ENCODE measurements around the gene FGGY.
"Not testable (repeated sequence)": the region's sequence is repeated elsewhere in the genome, so short reads cannot be mapped to it uniquely, and the experiment has no call there.

Gene FGGY

GRCh38 chr1:59522925-59523505 is 226.1 kb downstream of the FGGY start:
- DNase-seq, result no peak

- DNase-seq, result no peak
Observed at GRCh38 chr1:59523745-59524450, 227.0 kb downstream of the FGGY start.

GRCh38 chr1:59526240-59526639 is 229.3 kb downstream of the FGGY start:
- no peak for DNase-seq

- DNase-seq, result no peak
Observed at GRCh38 chr1:59528471-59528870, 231.6 kb downstream of the FGGY start.

GRCh38 chr1:59528900-59529299 is 232.0 kb downstream of the FGGY start:
- DNase-seq, result no peak

GRCh38 chr1:59530119-59530518 is 233.2 kb downstream of the FGGY start:
- no peak for DNase-seq

GRCh38 chr1:59532102-59532501 is 235.2 kb downstream of the FGGY start:
- DNase-seq, result no peak

- not testable (repeated sequence) for DNase-seq
Observed at GRCh38 chr1:59538476-59538875, 241.6 kb downstream of the FGGY start.

- no peak for DNase-seq
Observed at GRCh38 chr1:59539961-59540681, 243.2 kb downstream of the FGGY start.

GRCh38 chr1:59541161-59541560 is 244.3 kb downstream of the FGGY start:
- no peak for DNase-seq

- DNase-seq, result no peak
Observed at GRCh38 chr1:59541891-59542290, 245.0 kb downstream of the FGGY start.

GRCh38 chr1:59543211-59543668 is 246.3 kb downstream of the FGGY start:
- no peak for DNase-seq

- DNase-seq, result no peak
Observed at GRCh38 chr1:59544615-59545293, 247.9 kb downstream of the FGGY start.

- DNase-seq, result no peak
Observed at GRCh38 chr1:59545830-59546229, 248.9 kb downstream of the FGGY start.

- DNase-seq, result no peak
Observed at GRCh38 chr1:59549066-59549837, 252.4 kb downstream of the FGGY start.

- no peak for DNase-seq
Observed at GRCh38 chr1:59549903-59550302, 253.0 kb downstream of the FGGY start.

GRCh38 chr1:59552007-59552406 is 255.1 kb downstream of the FGGY start:
- no peak for DNase-seq

- no peak for DNase-seq
Observed at GRCh38 chr1:59553371-59553770, 256.5 kb downstream of the FGGY start.

GRCh38 chr1:59554011-59554663 is 257.2 kb downstream of the FGGY start:
- no peak for DNase-seq

GRCh38 chr1:59554752-59555151 is 257.9 kb downstream of the FGGY start:
- DNase-seq, result no peak

GRCh38 chr1:59556398-59556797 is 259.5 kb downstream of the FGGY start:
- DNase-seq, result no peak
